Fibroblast of skin of right quadriceps (primary cell): ENCODE data around the gene ARHGAP8.

Experiments
- DNase-seq: peaks from one replicate; pipeline ENCODE4 v3.0.0-alpha.2; 2013

Gene ARHGAP8

DNA sequence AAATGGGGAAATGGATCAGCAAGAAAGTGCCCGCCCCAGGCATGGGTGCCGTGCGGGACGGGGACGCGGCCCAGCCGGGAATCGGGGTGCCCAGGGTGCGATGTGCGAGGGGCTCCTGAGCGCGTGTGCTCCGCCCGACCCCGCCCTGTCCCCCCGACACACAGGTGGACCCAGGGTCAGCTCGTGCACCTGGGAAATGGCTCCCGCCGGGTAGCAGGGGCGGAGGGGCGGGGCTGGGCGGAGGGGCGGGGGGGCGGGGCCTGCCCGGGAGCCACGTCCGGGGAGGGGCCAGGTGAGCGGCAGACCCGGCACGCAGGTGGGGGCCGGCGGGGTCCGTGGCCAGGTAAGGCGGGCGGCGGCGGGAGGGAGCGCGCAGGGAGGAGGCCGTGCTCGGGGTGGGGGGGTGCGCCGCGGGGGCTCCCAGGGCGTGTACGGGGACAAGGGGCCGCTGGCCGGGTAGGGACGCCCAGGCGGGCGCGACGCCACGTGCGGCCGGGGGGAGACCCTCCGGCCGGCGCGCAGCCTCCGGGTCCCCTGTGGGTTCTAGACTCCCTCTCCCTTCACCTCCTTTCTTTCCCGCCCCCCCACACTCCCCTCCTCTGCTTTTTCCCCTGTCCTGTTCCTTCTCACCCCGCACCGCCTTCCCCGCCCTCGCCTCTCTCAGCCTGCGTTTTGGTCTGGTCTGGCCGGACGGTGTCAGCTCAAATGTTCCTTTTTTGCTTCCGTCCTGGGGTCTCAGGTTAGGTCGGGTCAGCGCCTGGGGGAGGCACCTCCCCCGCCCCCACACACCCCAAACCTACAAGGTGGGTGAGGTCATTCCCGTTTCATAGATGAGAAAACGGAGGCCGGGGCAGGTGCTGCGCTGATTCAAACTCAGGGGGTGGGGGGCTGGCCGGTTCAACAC is at the start of gene ARHGAP8:
Gene ARHGAP8 (plus strand): TSS at position 291 of the 904 bp plus-strand sequence. CDS start 33,953 bp downstream, outside the sequence.
- DNase-seq = no peak

GRCh38 chr22:44703255-44703870 is 49.0 kb upstream of the ARHGAP8 start:
- no peak for DNase-seq

GRCh38 chr22:44704159-44705021 is 48.0 kb upstream of the ARHGAP8 start:
- DNase-seq = no peak

- no peak for DNase-seq
Measured at GRCh38 chr22:44705022-44705297, 47.4 kb upstream of the ARHGAP8 start.

DNA sequence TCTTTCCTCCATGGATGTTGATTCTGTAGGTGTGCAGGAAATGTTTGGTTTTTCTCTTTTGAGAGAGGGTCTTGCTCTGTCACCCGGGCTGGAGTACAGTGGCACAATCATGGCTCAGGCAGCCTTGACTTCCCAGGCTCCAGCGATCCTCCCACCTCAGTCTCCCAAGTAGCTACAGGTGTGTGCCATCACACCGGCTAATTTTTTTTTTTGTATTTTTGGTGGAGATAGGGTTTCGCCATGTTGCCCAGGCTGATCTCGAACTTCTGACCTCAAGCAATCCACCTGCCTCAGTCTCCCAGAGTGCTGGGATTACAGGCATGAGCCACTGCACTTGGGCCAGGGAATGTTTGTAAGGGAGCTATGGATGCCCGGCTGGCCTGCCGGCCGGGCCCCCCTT is 45.9 kb upstream of the ARHGAP8 start:
- no peak for DNase-seq

GRCh38 chr22:44707178-44707577 is 45.2 kb upstream of the ARHGAP8 start:
- DNase-seq = no peak

DNA sequence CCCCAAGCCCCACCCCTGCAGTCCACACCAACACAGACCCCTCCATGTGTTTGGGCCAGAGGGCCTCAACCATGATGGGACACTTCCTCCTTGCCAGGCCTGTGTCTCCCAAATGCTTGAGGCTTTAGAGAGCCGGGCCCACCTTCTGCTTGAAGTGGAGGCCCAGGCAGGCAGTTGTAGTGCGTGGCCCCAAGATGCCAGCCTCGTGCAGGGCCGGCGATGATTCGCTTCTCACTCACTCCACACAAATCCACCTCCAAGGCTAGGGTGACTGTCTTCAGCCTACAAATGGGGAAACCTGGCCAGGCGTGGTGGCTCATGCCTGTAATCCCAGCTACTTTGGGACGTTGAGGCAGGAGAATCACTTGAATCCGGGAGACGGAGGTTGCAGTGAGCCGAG is 44.6 kb upstream of the ARHGAP8 start:
- no peak for DNase-seq

DNA sequence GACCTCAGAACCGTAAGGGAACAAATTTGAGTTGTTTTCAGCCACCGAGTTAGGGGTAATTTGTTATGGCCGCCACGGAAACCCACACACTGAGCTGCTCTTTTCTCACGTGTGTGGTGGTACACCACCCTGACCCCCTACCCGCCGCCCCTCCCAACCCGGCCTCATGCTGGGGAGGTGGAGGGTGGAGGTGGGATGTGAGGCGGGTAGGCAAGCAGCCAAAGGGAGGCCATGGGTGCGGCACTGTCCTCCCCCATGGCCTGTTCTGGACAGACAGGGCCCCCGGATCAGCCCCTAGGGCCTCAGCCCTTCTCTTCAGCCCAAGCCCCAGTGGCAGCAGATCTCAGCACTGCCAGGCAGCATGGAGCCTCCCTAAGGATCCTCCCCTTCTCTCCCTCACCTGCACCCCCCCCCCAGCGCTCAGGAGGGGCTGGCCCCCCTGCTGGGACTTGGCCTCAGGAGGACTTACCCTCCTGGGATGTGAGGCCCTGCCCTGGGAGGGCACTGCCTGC is 42.4 kb upstream of the ARHGAP8 start:
- no peak for DNase-seq

DNA sequence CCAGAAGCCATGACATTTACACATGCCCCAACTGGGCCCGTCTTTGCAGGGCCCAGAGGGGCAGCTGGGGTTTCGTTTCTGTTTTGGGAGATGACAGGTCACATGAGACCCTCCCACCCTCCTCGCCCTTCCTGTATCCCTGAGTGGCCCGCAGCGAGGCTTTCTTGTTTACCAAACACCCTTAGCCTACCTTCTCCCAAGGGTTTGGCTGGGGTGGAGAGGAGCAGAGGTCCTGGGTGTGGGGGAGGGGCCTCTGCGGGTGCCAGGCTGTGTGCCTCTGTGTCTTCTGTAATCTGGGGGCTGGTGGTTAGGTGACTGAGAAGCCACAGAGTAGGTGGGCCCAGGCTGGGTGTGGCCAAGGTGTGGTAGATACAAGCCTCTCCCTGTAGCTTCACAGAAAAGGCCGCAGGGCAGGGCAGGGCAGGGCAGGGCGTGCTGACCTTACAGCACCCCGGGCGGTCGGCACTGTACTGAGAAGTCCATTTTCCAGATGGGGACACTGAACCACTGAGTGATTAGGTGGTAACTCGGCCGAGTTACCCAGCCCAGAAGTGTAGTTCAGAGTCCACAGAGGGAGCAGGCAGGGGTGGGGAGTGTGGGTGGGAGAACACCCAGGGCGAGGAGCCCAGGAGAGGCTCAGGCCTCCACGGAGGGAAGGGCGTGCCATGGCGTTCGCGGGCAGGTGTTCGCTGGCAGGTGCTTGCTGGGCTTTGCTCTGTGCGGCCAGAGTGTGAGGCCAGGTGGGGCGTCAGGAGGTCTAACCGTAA is 41.7 kb upstream of the ARHGAP8 start:
- no peak for DNase-seq

DNA sequence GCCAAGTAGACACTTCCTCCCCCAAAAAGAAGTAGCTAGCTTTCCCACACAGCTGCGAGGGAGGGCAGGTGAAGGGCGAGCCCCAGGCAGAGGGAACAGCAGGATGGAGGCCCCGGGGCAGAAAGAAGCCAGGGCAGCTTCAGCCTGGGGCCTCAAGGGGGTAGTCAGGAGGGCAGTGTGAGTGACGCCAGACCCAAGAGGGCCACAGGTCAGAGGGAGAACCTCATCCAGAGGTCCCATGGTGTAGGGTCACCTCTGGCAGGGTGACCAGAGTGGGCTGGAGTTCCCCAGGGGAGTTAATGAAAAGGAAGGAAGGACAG is 41.2 kb upstream of the ARHGAP8 start:
- no peak for DNase-seq

DNA sequence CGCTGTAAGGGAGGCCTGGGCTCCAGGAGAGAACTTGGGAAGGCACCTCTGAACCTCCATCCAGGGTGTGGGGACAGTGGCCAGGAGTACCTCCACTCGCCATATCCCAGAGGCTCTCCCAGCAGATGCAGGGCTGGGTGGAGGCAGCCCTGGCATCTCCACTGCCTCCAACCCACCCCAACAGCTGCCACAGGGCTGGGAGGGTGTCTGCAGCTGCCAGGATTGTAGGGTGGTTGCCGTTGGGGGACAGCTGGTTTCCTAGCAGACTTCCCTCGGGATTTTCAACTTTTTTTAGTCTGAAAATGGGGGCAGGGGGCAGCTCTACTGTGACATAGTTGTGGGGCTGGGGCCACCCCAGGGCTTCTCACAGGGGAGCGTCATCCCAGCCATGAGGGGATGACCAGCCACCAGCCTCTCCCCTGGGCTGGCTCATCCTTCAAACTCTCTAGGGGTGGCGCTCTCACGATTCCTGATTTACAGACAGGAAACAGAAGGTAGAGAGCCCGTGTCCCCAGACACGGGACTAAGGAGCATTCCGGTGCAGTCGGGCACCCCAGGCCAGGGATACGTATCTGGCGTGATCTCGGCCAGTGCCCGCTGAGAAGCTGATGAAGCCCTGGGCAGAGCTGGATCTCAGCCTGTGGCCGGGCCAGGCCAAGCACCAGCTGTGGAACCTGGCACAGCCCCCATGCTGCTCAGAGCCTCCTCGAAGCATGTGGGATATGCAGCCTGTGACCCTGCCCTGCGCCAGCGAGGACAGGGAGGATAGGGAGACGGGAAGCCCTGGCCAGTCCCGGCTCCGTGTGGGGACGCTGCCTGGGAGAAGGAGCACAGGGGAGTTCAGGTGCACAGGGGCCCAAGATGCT is 40.5 kb upstream of the ARHGAP8 start:
- no peak for DNase-seq

GRCh38 chr22:44712962-44713361 is 39.4 kb upstream of the ARHGAP8 start:
- no peak for DNase-seq

GRCh38 chr22:44714703-44715350 is 37.5 kb upstream of the ARHGAP8 start:
- DNase-seq = no peak

GRCh38 chr22:44718418-44718817 is 34.0 kb upstream of the ARHGAP8 start:
- DNase-seq = no peak

GRCh38 chr22:44719586-44720368 is 32.6 kb upstream of the ARHGAP8 start:
- DNase-seq = no peak

GRCh38 chr22:44721213-44721612 is 31.2 kb upstream of the ARHGAP8 start:
- DNase-seq = peak; percentile 37

GRCh38 chr22:44722611-44723010 is 29.8 kb upstream of the ARHGAP8 start:
- no peak for DNase-seq

GRCh38 chr22:44723801-44724200 is 28.6 kb upstream of the ARHGAP8 start:
- DNase-seq = peak; percentile 34

DNA sequence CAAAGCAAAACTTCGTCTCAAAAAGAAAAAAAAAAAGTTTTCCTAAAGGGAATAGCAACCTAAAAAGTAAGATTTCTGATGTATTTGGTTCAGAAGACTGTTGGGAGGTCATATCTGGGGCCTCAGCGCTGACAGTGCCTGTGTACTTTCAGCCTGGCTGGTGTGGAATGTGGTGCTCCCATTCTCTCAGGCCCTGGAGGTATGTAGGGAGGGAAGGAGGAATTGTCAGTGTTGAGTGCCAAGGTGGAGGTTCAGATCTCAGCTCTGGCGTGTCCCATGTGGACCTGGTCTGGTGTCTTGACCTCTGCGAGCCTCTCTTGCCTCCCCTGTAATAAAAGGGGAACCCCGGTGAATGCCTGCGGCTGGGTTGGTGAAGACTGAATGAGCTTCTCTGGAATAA is 28.0 kb upstream of the ARHGAP8 start:
- no peak for DNase-seq

- no peak for DNase-seq
Measured at GRCh38 chr22:44724859-44725258, 27.5 kb upstream of the ARHGAP8 start.
